OCI-LY1 (cell line): ENCODE data around the gene IVL.

Experiments
- H2AFZ ChIP-seq: fragments of 200-600 bp; sonication (generic), shearing (Covaris generic); 2 replicates; pipeline ENCODE4 v1.6.0; 2014; ENCODE audit warnings: antibody characterized with exemption, mild to moderate bottlenecking, low read length
- H3F3A ChIP-seq: fragments of 200-600 bp; sonication (generic), shearing (Covaris generic); 2 replicates; pipeline ENCODE4 v1.6.0; 2014; ENCODE audit warnings: mild to moderate bottlenecking, antibody characterized with exemption, low read length, moderate library complexity; ENCODE audit not compliant: insufficient read depth
- H3K27ac ChIP-seq: fragments of 200-600 bp; sonication (generic); 2 replicates; pipeline ENCODE4 v1.5.1; 2014; ENCODE audit warnings: low read length, mixed run types, mild to moderate bottlenecking, low read depth; ENCODE audit not compliant: poor library complexity, severe bottlenecking
- H3K27me3 ChIP-seq: fragments of 200-600 bp; sonication (generic); 2 replicates; pipeline ENCODE4 v1.6.0; 2014; ENCODE audit warnings: antibody characterized with exemption, mild to moderate bottlenecking, low read length, moderate library complexity; ENCODE audit not compliant: insufficient read depth
- H3K36me3 ChIP-seq: fragments of 200-600 bp; sonication (generic); 2 replicates; pipeline ENCODE4 v1.6.1; 2014; ENCODE audit warnings: mild to moderate bottlenecking, antibody characterized with exemption, low read length, moderate library complexity, mixed read lengths; ENCODE audit not compliant: insufficient read depth
- H3K4me1 ChIP-seq: fragments of 200-600 bp; sonication (generic); 2 replicates; pipeline ENCODE4 v1.5.1; 2014; ENCODE audit warnings: mild to moderate bottlenecking, low read length, moderate library complexity; ENCODE audit not compliant: insufficient read depth, severe bottlenecking
- H3K4me2 ChIP-seq: fragments of 200-600 bp; sonication (generic), shearing (Covaris generic); 2 replicates; pipeline ENCODE4 v1.6.1; 2014; ENCODE audit warnings: low read length
- H3K4me3 ChIP-seq: fragments of 200-600 bp; sonication (generic); 2 replicates; pipeline ENCODE4 v1.5.1; 2014; ENCODE audit warnings: low read length, low read depth, mild to moderate bottlenecking, mixed read lengths; ENCODE audit not compliant: poor library complexity, severe bottlenecking
- H3K79me2 ChIP-seq: fragments of 200-600 bp; shearing (Covaris generic); 2 replicates; pipeline ENCODE4 v1.6.1; 2016; ENCODE audit warnings: mixed run types, low read length, mixed read lengths; ENCODE audit not compliant: insufficient read depth
- H3K9ac ChIP-seq: fragments of 200-600 bp; sonication (generic), shearing (Covaris generic); 2 replicates; pipeline ENCODE4 v1.6.1; 2014; ENCODE audit warnings: mild to moderate bottlenecking, low read length, mixed read lengths
- H3K9me2 ChIP-seq: fragments of 200-600 bp; sonication (generic), shearing (Covaris generic); 2 replicates; pipeline ENCODE4 v1.6.1; 2014; ENCODE audit warnings: low read depth, mild to moderate bottlenecking, low read length, mixed read lengths
- H3K9me3 ChIP-seq: fragments of 200-600 bp; shearing (Covaris generic); 2 replicates; pipeline ENCODE4 v1.6.1; 2014; ENCODE audit warnings: low read length, mixed read lengths
- H4K20me1 ChIP-seq: fragments of 200-600 bp; sonication (generic), shearing (Covaris generic); 2 replicates; pipeline ENCODE4 v1.6.0; 2016; ENCODE audit warnings: mild to moderate bottlenecking, low read length; ENCODE audit not compliant: insufficient read depth
- EZH2 ChIP-seq: fragments of 200-600 bp; sonication (generic), shearing (Covaris generic); IDR thresholded peaks from 2 replicates; pipeline ENCODE4 v1.8.0; 2017; ENCODE audit warnings: borderline replicate concordance, mixed run types, mild to moderate bottlenecking, antibody characterized with exemption, low read length, moderate library complexity, mixed read lengths
- TF ChIP-seq, protein P1 (sequence below): fragments of 200-600 bp; sonication (generic), shearing (Covaris generic); IDR thresholded peaks from 2 replicates; pipeline ENCODE4 v1.5.1; 2017; ENCODE audit warnings: mild to moderate bottlenecking, antibody characterized with exemption, low read length, moderate library complexity, mixed read lengths

Gene IVL

DNA sequence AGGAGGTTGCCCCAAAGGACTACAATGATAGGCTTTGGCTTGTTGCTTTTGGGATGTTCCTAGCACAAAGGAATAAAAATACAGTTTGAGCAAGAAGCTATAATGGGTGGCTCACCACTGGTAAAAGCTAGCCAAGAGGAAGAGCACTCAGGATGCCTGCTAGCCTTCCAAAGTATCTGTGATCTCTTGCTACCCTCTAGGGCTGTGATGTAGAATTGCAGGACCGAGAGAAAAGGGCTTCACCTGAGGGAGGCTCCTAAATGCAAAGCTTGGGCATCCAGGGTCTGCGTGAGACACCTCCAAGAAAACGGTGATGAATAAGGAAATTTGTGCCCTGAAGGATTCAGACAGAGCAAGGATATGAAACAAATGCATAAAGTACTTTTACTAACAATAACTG lies 17.7 kb downstream of the IVL start:
- Histone ChIP-seq H3K4me1 (no peaks in the 10 kb centered on the region), H3K79me2 (no peaks in the 10 kb centered on the region), H3K4me2 (no peak overlapping the region), H3K9me3 (no peaks in the 10 kb centered on the region), H3K9ac (no peak overlapping the region), H3K9me2 (no peaks in the 10 kb centered on the region), H2AFZ (no peak overlapping the region), H3F3A (no peaks in the 10 kb centered on the region), H3K4me3 (no peak overlapping the region), H4K20me1 (no peaks in the 10 kb centered on the region), H3K36me3 (no peaks in the 10 kb centered on the region), H3K27me3 (no peaks in the 10 kb centered on the region), H3K27ac (no peak overlapping the region)
- TF ChIP-seq, protein P1, sequence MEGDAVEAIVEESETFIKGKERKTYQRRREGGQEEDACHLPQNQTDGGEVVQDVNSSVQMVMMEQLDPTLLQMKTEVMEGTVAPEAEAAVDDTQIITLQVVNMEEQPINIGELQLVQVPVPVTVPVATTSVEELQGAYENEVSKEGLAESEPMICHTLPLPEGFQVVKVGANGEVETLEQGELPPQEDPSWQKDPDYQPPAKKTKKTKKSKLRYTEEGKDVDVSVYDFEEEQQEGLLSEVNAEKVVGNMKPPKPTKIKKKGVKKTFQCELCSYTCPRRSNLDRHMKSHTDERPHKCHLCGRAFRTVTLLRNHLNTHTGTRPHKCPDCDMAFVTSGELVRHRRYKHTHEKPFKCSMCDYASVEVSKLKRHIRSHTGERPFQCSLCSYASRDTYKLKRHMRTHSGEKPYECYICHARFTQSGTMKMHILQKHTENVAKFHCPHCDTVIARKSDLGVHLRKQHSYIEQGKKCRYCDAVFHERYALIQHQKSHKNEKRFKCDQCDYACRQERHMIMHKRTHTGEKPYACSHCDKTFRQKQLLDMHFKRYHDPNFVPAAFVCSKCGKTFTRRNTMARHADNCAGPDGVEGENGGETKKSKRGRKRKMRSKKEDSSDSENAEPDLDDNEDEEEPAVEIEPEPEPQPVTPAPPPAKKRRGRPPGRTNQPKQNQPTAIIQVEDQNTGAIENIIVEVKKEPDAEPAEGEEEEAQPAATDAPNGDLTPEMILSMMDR, result peak; percentile 49; the same call in 1 of the 2 replicates
- TF ChIP-seq EZH2, result no peak

DNA sequence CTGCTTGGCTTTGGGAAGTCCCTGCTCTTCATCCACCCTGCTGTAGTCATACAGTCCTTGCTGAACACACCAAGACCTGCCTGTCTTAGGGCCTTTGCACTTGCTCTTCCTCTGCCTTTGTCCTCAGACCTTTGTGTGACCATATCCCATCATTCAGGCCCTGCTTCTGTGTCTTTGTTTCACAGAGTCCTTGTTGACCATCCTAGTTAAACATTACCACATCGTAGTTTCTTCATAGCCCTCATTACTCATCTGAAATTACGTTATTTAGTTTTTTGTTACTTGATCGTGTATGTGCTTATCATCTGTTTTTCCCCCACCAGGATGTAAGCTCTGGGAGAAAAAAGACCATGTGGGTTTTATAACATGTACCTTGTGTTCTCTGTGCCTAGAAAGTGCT lies 20.3 kb downstream of the IVL start:
- no peak for TF ChIP-seq EZH2
- TF ChIP-seq, protein P1, result no peak
- Histone ChIP-seq H3F3A (no peaks in the 10 kb centered on the region), H4K20me1 (no peaks in the 10 kb centered on the region), H3K9me2 (no peaks in the 10 kb centered on the region), H3K9me3 (no peaks in the 10 kb centered on the region), H3K27me3 (no peaks in the 10 kb centered on the region), H3K4me2 (no peak overlapping the region), H3K4me3 (no peak overlapping the region), H3K79me2 (no peaks in the 10 kb centered on the region), H2AFZ (no peak overlapping the region), H3K4me1 (no peaks in the 10 kb centered on the region), H3K27ac (no peak overlapping the region), H3K9ac (no peak overlapping the region), H3K36me3 (no peaks in the 10 kb centered on the region)

DNA sequence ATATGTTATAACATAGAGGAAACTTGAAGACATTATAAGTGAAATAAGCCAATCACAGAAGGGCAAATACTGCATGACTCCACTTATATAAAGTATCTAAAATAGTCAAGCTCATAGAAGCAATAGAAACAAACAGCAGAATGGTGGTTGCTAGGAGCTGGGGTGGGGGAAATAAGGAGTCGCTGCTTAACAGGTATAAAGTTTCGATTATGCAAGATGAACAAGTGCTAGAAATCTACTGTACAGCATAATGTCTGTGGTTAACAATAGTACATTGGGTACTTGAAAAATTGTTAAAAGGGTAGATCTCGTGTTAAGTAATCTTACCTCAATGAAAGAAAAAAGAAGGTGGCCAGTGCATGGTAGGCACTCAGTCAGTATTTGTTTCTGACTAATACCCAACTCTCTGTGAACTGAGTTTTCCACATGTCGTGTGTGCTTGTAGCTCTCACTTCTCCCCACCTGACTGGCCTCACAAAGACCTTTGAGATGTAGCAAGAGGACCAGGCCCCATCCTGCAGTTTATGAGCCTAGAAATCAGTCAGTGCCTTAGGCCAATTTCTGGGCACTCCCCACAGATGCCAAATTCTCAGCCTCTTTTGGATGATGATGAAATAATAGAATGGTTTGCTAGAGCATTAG lies 23.9 kb downstream of the IVL start:
- Histone ChIP-seq H3K27ac (no peak overlapping the region), H3F3A (no peaks in the 10 kb centered on the region), H2AFZ (no peak overlapping the region), H3K4me1 (no peaks in the 10 kb centered on the region), H3K9ac (no peak overlapping the region), H3K9me3 (no peaks in the 10 kb centered on the region), H3K4me2 (no peak overlapping the region), H4K20me1 (no peaks in the 10 kb centered on the region), H3K36me3 (no peaks in the 10 kb centered on the region), H3K4me3 (no peak overlapping the region), H3K79me2 (no peaks in the 10 kb centered on the region), H3K27me3 (no peaks in the 10 kb centered on the region), H3K9me2 (no peaks in the 10 kb centered on the region)
- TF ChIP-seq EZH2, result no peak
- TF ChIP-seq, protein P1, result no peak
